Naive B cell (primary cell): ENCODE measurements around the gene P2RY6. TPM values are rescaled to one million over a fixed set of nuclear protein-coding genes. Genes with fewer than 3 reads are reported as not detected.

Source experiments
- ATAC-seq, 2 donors: fragments of 150-1000 bp; cut with Tn5 transposase; 2 replicates each; pipeline ENCODE4 v1.10.0; 2021; ENCODE audit warnings: low read depth in 2 of 2, mild to moderate bottlenecking in 2 of 2, moderate library complexity in 2 of 2
- DNase-seq: peaks from one replicate; pipeline ENCODE4 v3.0.0; 2022
- H3K27ac Mint-ChIP-seq, 6 donors: one replicate each; pipeline ENCODE4 v1.8.0; 2020 to 2022; ENCODE audit warnings: mild to moderate bottlenecking in 6 of 6, mixed read lengths in 6 of 6, moderate library complexity in 5 of 6, inconsistent platforms in 2 of 6
- H3K27me3 Mint-ChIP-seq, 3 donors: one replicate each; pipeline ENCODE4 v1.8.0; 2021 to 2022; ENCODE audit warnings: mixed read lengths in 3 of 3, mild to moderate bottlenecking in 1 of 3
- H3K36me3 Mint-ChIP-seq, 2 donors: one replicate each; pipeline ENCODE4 v1.8.0; 2020 to 2022; ENCODE audit warnings: mixed read lengths in 2 of 2, inconsistent platforms in 1 of 2, mild to moderate bottlenecking in 1 of 2
- H3K4me1 Mint-ChIP-seq, 3 donors: one replicate each; pipeline ENCODE4 v1.8.0; 2020 to 2022; ENCODE audit warnings: mixed read lengths in 3 of 3, inconsistent platforms in 1 of 3, mild to moderate bottlenecking in 1 of 3, moderate library complexity in 1 of 3
- H3K4me3 Mint-ChIP-seq, 8 donors: one replicate each; pipeline ENCODE4 v1.8.0; 2020 to 2022; ENCODE audit warnings: mild to moderate bottlenecking in 8 of 8, mixed read lengths in 8 of 8, moderate library complexity in 8 of 8, inconsistent platforms in 2 of 8
- H3K9me3 Mint-ChIP-seq, 7 donors: one replicate each; pipeline ENCODE4 v1.8.0; 2020 to 2022; ENCODE audit warnings: mixed read lengths in 7 of 7, mild to moderate bottlenecking in 5 of 7, inconsistent platforms in 2 of 7, moderate library complexity in 1 of 7
- polyA plus RNA-seq, 6 donors: library from polyadenylated mRNA; unstranded; fragments of 300-500 nt; fragmentation: Illumina TruSeq; gene quantifications; one replicate each; pipeline ENCODE4 v1.2.3, GENCODE V29; 2021; ENCODE audit warnings: low read depth in 6 of 6

Gene P2RY6, protein sequence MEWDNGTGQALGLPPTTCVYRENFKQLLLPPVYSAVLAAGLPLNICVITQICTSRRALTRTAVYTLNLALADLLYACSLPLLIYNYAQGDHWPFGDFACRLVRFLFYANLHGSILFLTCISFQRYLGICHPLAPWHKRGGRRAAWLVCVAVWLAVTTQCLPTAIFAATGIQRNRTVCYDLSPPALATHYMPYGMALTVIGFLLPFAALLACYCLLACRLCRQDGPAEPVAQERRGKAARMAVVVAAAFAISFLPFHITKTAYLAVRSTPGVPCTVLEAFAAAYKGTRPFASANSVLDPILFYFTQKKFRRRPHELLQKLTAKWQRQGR
- polyA plus RNA-seq = not detected

GRCh38 chr11:73271936-73272679 lies at the start of gene P2RY6:
P2RY6 (plus strand) TSS chr11:73272338; CDS start chr11:73296519, 24,181 bp downstream.
- peaks cover 0 to 13% (median 5%) of the 10 kb centered on the region in 3 donors for H3K4me1 Mint-ChIP-seq
- DNase-seq (no peak), ATAC-seq (no peak)
- H3K27ac Mint-ChIP-seq = peak within 1 kb of the TSS in 2 of 6 donors; percentile 62 to 73
- no peaks in the 10 kb centered on the region for H3K36me3 Mint-ChIP-seq
- H3K27me3 Mint-ChIP-seq = peaks cover 8 to 20% (median 9%) of the 10 kb centered on the region in 3 donors
- H3K9me3 Mint-ChIP-seq = no peaks in the 10 kb centered on the region
- H3K4me3 Mint-ChIP-seq = no peak within 1 kb of the TSS

GRCh38 chr11:73223998-73224730 lies 48.0 kb upstream of the P2RY6 start:
- H3K27ac Mint-ChIP-seq = peak overlapping the region in 2 of 6 donors; percentile 35 to 74
- no peak for ATAC-seq
- no peak for DNase-seq
- H3K36me3 Mint-ChIP-seq = no peaks in the 10 kb centered on the region
- no peaks in the 10 kb centered on the region for H3K9me3 Mint-ChIP-seq
- peaks cover 0 to 11% (median under 1%) of the 10 kb centered on the region in 3 donors for H3K4me1 Mint-ChIP-seq
- H3K27me3 Mint-ChIP-seq = peaks cover 19 to 35% (median 22%) of the 10 kb centered on the region in 3 donors
- no peak overlapping the region for H3K4me3 Mint-ChIP-seq

- peaks cover 0 to 7% (median 0%) of the 10 kb centered on the region in 3 donors for H3K4me1 Mint-ChIP-seq
- no peaks in the 10 kb centered on the region for H3K9me3 Mint-ChIP-seq
- ATAC-seq (no peak), DNase-seq (no peak)
- H3K27ac Mint-ChIP-seq = peak overlapping the region in 2 of 6 donors; percentile 25 to 40
- no peaks in the 10 kb centered on the region for H3K36me3 Mint-ChIP-seq
- peaks cover 12 to 35% (median 18%) of the 10 kb centered on the region in 3 donors for H3K27me3 Mint-ChIP-seq
- H3K4me3 Mint-ChIP-seq = no peak overlapping the region
These were observed 47.0 kb upstream of the P2RY6 start for GRCh38 chr11:73225001-73225686.

GRCh38 chr11:73225851-73226250 lies 46.3 kb upstream of the P2RY6 start:
- peaks cover 5 to 35% (median 21%) of the 10 kb centered on the region in 3 donors for H3K27me3 Mint-ChIP-seq
- H3K4me3 Mint-ChIP-seq = no peak overlapping the region
- H3K27ac Mint-ChIP-seq = no peak overlapping the region
- no peak for DNase-seq
- no peak for ATAC-seq
- H3K4me1 Mint-ChIP-seq = peaks cover 0 to 7% (median 0%) of the 10 kb centered on the region in 3 donors
- no peaks in the 10 kb centered on the region for H3K36me3 Mint-ChIP-seq
- H3K9me3 Mint-ChIP-seq = no peaks in the 10 kb centered on the region

DNA sequence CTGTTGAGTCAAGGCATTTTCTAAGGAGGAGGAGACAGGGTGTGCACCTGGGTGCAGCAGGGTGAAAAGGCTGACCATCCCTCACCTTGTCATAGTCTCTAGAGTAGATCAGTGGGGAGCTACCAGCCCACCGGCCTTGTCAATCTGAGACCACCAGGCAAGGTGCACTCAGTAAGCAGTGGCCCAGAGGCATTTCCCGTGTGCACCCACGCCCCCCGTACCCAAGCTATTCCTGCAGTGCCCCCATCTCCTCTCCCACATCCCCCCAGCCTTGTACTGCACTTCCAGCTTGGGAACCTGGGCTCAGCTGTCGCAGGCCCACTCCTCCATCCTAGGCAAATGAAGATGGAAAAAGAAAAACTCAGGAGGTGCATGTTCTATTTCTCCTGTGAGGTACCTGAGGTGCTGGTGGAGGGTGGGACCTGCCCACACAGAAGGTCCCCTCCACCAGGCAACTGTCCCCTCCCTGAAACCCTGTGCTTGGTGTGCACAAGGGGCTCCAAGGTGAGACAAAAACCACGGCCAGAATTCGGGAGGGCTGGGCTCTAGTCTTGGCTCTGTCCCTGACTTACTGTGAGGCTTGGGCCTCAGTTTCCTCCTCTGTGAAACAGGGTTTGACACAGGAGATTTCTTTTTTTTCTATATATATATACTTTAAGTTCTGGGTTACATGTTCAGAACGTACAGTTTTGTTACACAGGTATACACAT lies 45.7 kb upstream of the P2RY6 start:
- ATAC-seq (no peak), DNase-seq (no peak)
- Mint-ChIP-seq H3K36me3 (no peaks in the 10 kb centered on the region), H3K27me3 (peaks cover 5 to 34% (median 21%) of the 10 kb centered on the region in 3 donors), H3K4me3 (no peak overlapping the region), H3K27ac (no peak overlapping the region), H3K9me3 (no peaks in the 10 kb centered on the region), H3K4me1 (peaks cover 0 to 7% (median 0%) of the 10 kb centered on the region in 3 donors)

GRCh38 chr11:73227571-73228211 lies 44.4 kb upstream of the P2RY6 start:
- DNase-seq = no peak
- no peaks in the 10 kb centered on the region for H3K36me3 Mint-ChIP-seq
- H3K4me3 Mint-ChIP-seq = no peak overlapping the region
- H3K4me1 Mint-ChIP-seq = peaks cover 0 to 7% (median 0%) of the 10 kb centered on the region in 3 donors
- H3K27ac Mint-ChIP-seq = no peak overlapping the region
- no peak for ATAC-seq
- H3K9me3 Mint-ChIP-seq = no peaks in the 10 kb centered on the region
- H3K27me3 Mint-ChIP-seq = peaks cover 0 to 29% (median 21%) of the 10 kb centered on the region in 3 donors

DNA sequence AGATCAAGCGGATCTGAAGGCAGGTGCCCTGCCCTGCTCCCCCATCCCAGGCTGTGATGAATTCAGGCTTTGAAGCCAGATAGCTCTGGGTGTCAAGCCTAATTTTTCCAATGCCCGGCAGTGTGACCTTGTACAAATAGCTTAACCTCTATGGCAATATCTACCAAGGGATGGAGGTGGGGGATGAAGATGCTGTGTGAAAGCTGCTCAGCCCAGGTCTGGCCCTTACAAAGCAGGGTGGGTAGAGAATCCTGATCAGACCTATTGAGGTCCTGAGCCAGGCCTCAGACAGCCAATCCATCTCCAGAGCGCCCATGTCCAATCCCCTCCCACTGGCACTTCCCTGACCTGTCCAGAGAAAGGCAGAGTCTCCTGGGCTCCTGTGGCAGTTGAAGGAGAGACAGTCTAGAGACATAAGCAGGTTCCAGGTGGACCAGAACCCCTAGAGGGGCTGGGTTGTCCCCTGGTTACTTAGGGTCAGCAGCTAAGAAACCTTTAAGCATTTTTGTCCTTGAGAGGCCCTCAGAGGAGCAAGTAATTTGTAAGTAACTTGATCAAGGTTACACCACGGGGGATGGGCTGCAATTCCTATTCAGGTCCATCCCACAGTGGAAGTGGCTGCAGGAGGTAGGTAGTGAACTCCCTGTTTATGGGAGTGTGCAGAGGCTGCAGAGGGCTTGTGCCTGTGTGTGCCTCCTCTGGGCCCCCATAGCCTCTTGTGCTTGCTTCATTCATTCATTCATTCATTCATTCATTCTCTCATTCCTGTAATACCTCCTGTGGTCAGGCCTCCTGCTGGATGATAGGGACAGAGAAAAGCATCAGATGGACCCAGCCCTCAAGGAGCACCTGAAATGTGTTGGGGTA lies 43.6 kb upstream of the P2RY6 start:
- ATAC-seq (no peak), DNase-seq (no peak)
- Mint-ChIP-seq H3K36me3 (no peaks in the 10 kb centered on the region), H3K9me3 (no peaks in the 10 kb centered on the region), H3K27ac (no peak overlapping the region), H3K27me3 (peaks cover 0 to 29% (median 21%) of the 10 kb centered on the region in 3 donors), H3K4me3 (no peak overlapping the region), H3K4me1 (peaks cover 0 to 7% (median 0%) of the 10 kb centered on the region in 3 donors)

DNA sequence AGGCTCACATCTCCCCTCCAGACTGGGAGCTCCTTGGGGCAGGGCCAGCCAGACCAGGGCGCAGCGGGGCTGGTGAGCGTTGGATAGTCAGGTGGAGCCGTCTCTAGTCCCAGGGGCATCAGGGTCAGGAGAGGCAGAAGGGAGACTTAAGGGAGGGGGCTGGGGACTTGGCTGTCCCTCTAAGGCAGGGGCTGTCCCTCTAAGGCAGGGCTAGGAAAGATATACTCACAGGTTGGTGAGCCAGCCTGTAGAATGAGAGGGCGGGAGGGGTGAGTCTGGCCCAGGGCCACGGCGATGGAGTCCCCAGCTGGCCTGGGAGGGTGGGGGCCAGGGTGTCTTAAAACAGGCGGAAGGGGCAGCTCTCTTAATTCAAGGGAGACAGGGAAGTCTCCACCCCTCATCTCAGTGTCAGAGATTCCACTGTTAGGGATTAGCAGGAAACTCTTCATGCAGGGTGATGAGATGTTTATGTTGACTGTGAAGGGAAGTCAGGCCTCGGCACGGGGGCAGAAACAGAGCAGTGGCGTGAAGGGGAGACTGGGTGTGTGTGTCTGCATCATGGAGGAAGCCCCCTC lies 42.7 kb upstream of the P2RY6 start:
- no peaks in the 10 kb centered on the region for H3K9me3 Mint-ChIP-seq
- no peak overlapping the region for H3K27ac Mint-ChIP-seq
- peaks cover 0 to 27% (median 17%) of the 10 kb centered on the region in 3 donors for H3K27me3 Mint-ChIP-seq

GRCh38 chr11:73229896-73230875 lies 42.0 kb upstream of the P2RY6 start:
- H3K4me3 Mint-ChIP-seq = no peak overlapping the region
- peaks cover 0 to 7% (median 0%) of the 10 kb centered on the region in 3 donors for H3K4me1 Mint-ChIP-seq
- ATAC-seq = no peak
- no peaks in the 10 kb centered on the region for H3K9me3 Mint-ChIP-seq
- DNase-seq = no peak
- peak overlapping the region in 2 of 6 donors; percentile 80 to 81 for H3K27ac Mint-ChIP-seq
- no peaks in the 10 kb centered on the region for H3K36me3 Mint-ChIP-seq
- H3K27me3 Mint-ChIP-seq = peaks cover 0 to 21% (median 15%) of the 10 kb centered on the region in 3 donors

More for the DNA sequence above, 42.7 kb upstream of the P2RY6 start:
- no peak for ATAC-seq
- H3K36me3 Mint-ChIP-seq = no peaks in the 10 kb centered on the region
- peaks cover 0 to 7% (median 0%) of the 10 kb centered on the region in 3 donors for H3K4me1 Mint-ChIP-seq
- no peak overlapping the region for H3K4me3 Mint-ChIP-seq
- no peak for DNase-seq

DNA sequence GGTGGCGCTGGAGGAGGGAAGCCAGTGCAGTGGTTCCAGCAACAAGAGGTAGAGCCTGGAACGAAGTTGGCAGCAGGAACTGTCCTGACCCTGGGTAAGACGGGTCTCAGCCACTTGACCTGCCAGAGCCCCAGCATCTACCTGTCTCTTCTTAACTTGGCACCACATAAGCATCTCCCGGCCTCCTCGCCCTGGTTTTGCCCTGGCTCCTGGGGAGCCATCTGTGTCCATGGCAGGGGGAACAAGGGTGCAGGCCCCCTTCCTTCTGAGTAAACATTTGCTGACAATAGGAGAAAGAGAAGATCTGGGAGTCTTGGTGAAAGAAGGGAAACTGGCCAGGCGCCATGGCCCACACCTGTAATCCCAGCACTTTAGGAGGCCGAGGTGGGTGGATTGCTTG lies 41.2 kb upstream of the P2RY6 start:
- ATAC-seq = no peak
- H3K9me3 Mint-ChIP-seq = no peaks in the 10 kb centered on the region
- no peak for DNase-seq
- peaks cover 0 to 7% (median 0%) of the 10 kb centered on the region in 3 donors for H3K4me1 Mint-ChIP-seq
- no peaks in the 10 kb centered on the region for H3K36me3 Mint-ChIP-seq
- H3K4me3 Mint-ChIP-seq = no peak overlapping the region
- H3K27me3 Mint-ChIP-seq = peaks cover 0 to 21% (median 15%) of the 10 kb centered on the region in 3 donors
- H3K27ac Mint-ChIP-seq = no peak overlapping the region
